C4-2B (cell line): ENCODE results near the gene PLK2.

ENCODE experiments used
- ZFX ChIP-seq: fragments of 450-650 bp; IDR thresholded peaks from 2 replicates; pipeline ENCODE4 v1.6.1; 2017
- TF ChIP-seq, protein P1 (sequence below): fragments of 450-650 bp; conservative IDR thresholded peaks from 2 replicates; pipeline ENCODE4 v1.5.1; 2017; ENCODE audit warnings: mild to moderate bottlenecking

DNA sequence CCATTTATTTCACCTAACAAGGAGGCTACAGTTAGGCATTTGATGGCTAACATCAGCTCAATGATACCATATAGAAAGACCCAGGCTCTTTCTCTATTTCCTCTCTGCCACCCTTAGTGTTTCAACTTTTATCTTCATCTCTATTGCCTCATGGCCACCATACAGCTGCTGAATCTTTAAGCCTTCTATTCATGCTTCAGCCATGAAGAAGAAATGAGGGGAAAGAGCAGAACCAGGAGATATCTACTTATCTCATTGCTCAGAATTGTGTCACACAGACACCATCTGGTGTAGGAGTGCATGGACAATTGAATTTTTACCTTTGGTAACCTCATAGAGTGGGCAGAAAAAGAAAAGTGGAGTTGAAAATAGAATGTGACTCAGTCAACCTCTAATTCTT, 38.0 kb upstream of the PLK2 start:
- TF ChIP-seq, protein P1, sequence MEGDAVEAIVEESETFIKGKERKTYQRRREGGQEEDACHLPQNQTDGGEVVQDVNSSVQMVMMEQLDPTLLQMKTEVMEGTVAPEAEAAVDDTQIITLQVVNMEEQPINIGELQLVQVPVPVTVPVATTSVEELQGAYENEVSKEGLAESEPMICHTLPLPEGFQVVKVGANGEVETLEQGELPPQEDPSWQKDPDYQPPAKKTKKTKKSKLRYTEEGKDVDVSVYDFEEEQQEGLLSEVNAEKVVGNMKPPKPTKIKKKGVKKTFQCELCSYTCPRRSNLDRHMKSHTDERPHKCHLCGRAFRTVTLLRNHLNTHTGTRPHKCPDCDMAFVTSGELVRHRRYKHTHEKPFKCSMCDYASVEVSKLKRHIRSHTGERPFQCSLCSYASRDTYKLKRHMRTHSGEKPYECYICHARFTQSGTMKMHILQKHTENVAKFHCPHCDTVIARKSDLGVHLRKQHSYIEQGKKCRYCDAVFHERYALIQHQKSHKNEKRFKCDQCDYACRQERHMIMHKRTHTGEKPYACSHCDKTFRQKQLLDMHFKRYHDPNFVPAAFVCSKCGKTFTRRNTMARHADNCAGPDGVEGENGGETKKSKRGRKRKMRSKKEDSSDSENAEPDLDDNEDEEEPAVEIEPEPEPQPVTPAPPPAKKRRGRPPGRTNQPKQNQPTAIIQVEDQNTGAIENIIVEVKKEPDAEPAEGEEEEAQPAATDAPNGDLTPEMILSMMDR, result no peak
- TF ChIP-seq ZFX, result no peak
